Mesendoderm (in vitro differentiated cells): ENCODE measurements around the gene EBF3.

Experiments used
- DNase-seq: peaks from one replicate; pipeline ENCODE4 v3.0.0; 2013
- H2AK5ac ChIP-seq: 2 replicates; pipeline ENCODE4 v1.6.1; 2013; ENCODE audit warnings: low read length, inconsistent platforms
- H2BK120ac ChIP-seq: 2 replicates; pipeline ENCODE4 v1.6.1; 2013; ENCODE audit warnings: low read depth, mild to moderate bottlenecking, low read length, moderate library complexity, mixed read lengths
- H2BK15ac ChIP-seq: replicated peaks from 2 replicates; pipeline ENCODE4 v1.6.1; 2013; ENCODE audit warnings: low read depth, mild to moderate bottlenecking, moderate library complexity
- H2BK5ac ChIP-seq: 2 replicates; pipeline ENCODE4 v1.6.1; 2013; ENCODE audit warnings: low read length, inconsistent platforms
- H3K18ac ChIP-seq: 2 replicates; pipeline ENCODE4 v1.6.1; 2013; ENCODE audit warnings: mild to moderate bottlenecking, low read length, mixed read lengths
- H3K23ac ChIP-seq: one replicate; pipeline ENCODE4 v1.6.1; 2013; ENCODE audit warnings: low read length
- H3K27ac ChIP-seq: 2 replicates; pipeline ENCODE4 v1.5.1; 2013; ENCODE audit warnings: low read depth, mild to moderate bottlenecking, inconsistent platforms, low read length, moderate library complexity
- H3K27me3 ChIP-seq: 2 replicates; pipeline ENCODE4 v1.6.1; 2013; ENCODE audit warnings: low read length, control low read depth, mild to moderate bottlenecking, inconsistent platforms; ENCODE audit not compliant: insufficient read depth, poor library complexity
- H3K36me3 ChIP-seq: 2 replicates; pipeline ENCODE4 v1.6.1; 2013; ENCODE audit warnings: low read length, inconsistent platforms; ENCODE audit not compliant: control insufficient read depth, insufficient read depth
- H3K4ac ChIP-seq: one replicate; pipeline ENCODE4 v1.6.1; 2013; ENCODE audit warnings: low read depth, mild to moderate bottlenecking, low read length, moderate library complexity
- H3K4me1 ChIP-seq: 2 replicates; pipeline ENCODE4 v1.6.1; 2013; ENCODE audit warnings: low read depth, low read length, inconsistent platforms; ENCODE audit not compliant: control insufficient read depth
- H3K4me2 ChIP-seq: 2 replicates; pipeline ENCODE4 v1.6.1; 2013; ENCODE audit warnings: low read length
- H3K4me3 ChIP-seq: 2 replicates; pipeline ENCODE4 v1.5.1; 2013; ENCODE audit warnings: mild to moderate bottlenecking, low read length
- H3K56ac ChIP-seq: one replicate; pipeline ENCODE4 v1.6.1; 2013; ENCODE audit warnings: low read length
- H3K79me1 ChIP-seq: 2 replicates; pipeline ENCODE4 v1.6.1; 2013; ENCODE audit warnings: low read length, inconsistent platforms
- H3K79me2 ChIP-seq: 2 replicates; pipeline ENCODE4 v1.6.1; 2013; ENCODE audit warnings: mild to moderate bottlenecking, low read length; ENCODE audit not compliant: control insufficient read depth, insufficient read depth
- H3K9ac ChIP-seq: 2 replicates; pipeline ENCODE4 v1.6.1; 2013; ENCODE audit warnings: low read length, inconsistent platforms
- H4K5ac ChIP-seq: one replicate; pipeline ENCODE4 v1.6.1; 2013; ENCODE audit warnings: low read length
- H4K8ac ChIP-seq: one replicate; pipeline ENCODE4 v1.6.1; 2013; ENCODE audit warnings: low read depth, mild to moderate bottlenecking, control low read depth, low read length, moderate library complexity
- WGBS: extraction: QIAGEN DNeasy Blood & Tissue Kit; methylation state at CpG from one replicate; pipeline ENCODE4 v1.1.7; 2013; ENCODE audit warnings: low lambda C conversion rate, missing lambda C conversion rate; ENCODE audit not compliant: insufficient coverage; ENCODE audit errors: extremely low coverage; 5-methylcytosine and 5-hydroxymethylcytosine counted together

EBF3 gene

DNA sequence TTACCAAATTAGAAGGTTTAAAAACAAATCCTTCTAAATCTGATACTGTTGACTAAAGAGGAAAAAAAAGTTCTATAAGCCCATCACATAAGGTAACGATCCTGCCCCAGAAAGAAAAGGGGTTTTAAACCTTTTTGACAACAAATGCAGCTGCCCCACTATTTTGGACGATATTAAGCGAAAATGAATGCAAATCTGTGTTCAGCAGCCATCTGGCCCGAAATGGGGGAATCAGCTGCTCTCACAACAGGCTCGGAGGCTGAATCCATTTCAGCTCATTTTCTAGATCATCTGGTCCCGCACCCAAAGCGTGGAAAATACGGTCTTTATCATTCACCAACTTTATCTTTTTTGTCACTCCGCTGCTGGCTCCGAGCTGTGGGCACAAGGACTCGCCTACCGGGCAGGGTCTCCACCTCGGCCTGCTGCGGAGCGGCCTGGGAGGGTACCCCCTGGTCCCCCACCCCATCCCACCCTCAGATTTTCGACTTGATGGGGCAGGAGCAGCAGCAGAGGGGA, 2.4 kb upstream of the EBF3 start:
- Histone ChIP-seq H3K27me3 (peaks cover 76% of the 10 kb centered on the region), H2BK15ac (no peak overlapping the region), H2BK5ac (no peak overlapping the region), H3K4ac (no peak overlapping the region), H3K18ac (no peak overlapping the region), H4K5ac (no peak overlapping the region), H3K36me3 (no peaks in the 10 kb centered on the region), H3K4me2 (peak overlapping the region; percentile 8), H3K56ac (no peak overlapping the region), H3K23ac (no peak overlapping the region), H3K9ac (no peak overlapping the region), H3K4me1 (no peaks in the 10 kb centered on the region), H4K8ac (no peak overlapping the region), H2BK120ac (no peak overlapping the region), H3K4me3 (no peak overlapping the region), H3K27ac (no peak overlapping the region), H3K79me1 (no peaks in the 10 kb centered on the region), H3K79me2 (no peaks in the 10 kb centered on the region), H2AK5ac (no peak overlapping the region)
- no CpG with 5 or more reads among the region's 16 CpGs for WGBS
- no peak for DNase-seq

DNA sequence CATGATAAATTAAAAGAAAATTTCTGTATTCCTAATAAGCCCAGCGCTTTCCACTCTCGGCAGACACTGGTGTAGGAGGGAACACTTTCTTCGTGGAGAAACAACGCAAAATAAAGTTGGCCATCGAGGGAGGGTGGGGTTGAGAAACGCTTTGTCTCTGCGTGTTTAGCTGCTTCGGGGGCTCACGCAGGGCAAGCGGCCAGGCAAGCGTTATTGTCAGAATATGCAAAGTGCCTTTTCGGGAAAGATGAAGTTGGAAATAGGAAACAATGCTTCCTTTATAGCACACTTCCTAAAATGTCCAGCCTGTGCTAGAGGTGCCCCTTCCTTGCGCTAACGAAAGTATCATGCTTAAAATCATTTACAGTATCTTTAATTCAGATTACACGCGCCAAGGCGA, 1.9 kb upstream of the EBF3 start:
- Histone ChIP-seq H4K8ac (no peak overlapping the region), H3K56ac (no peak overlapping the region), H4K5ac (no peak overlapping the region), H3K79me2 (no peaks in the 10 kb centered on the region), H2AK5ac (no peak overlapping the region), H3K4me1 (no peaks in the 10 kb centered on the region), H3K36me3 (no peaks in the 10 kb centered on the region), H3K18ac (no peak overlapping the region), H3K4ac (no peak overlapping the region), H3K4me2 (no peak overlapping the region), H3K27ac (no peak overlapping the region), H3K79me1 (no peaks in the 10 kb centered on the region), H2BK15ac (no peak overlapping the region), H3K23ac (no peak overlapping the region), H2BK120ac (no peak overlapping the region), H2BK5ac (no peak overlapping the region), H3K27me3 (peaks cover 78% of the 10 kb centered on the region), H3K9ac (no peak overlapping the region), H3K4me3 (no peak overlapping the region)
- no peak for DNase-seq
- no CpG with 5 or more reads among the region's 17 CpGs for WGBS

DNA sequence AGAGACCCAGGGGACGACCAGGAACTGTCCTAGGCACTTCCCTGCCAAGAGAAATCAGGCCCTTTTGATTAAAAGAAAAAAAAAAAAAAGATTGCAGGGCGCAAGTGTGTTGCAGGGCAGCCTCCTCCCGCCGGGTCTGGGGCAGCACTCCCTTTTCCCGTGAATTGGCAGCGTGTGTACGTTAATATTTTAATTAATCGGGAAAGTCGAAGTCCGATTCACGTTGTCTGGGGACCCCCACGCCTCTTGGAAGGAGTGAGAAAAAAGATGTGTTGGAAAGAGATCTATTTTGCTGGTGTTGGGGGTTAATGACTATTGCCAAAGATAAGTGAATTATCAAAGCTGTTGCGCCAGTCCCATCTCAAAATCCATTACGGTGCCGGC, 1.3 kb upstream of the EBF3 start:
- no peak overlapping the region for H4K8ac ChIP-seq
- H3K36me3 ChIP-seq, result no peaks in the 10 kb centered on the region
- no peak overlapping the region for H4K5ac ChIP-seq
- H3K79me1 ChIP-seq, result no peaks in the 10 kb centered on the region
- no peak overlapping the region for H3K9ac ChIP-seq
- WGBS, result no CpG with 5 or more reads among the region's 15 CpGs
- H3K4me3 ChIP-seq, result no peak overlapping the region
- no peak overlapping the region for H3K18ac ChIP-seq
- H3K23ac ChIP-seq, result no peak overlapping the region
- H2BK5ac ChIP-seq, result no peak overlapping the region
- H2BK120ac ChIP-seq, result no peak overlapping the region
- H3K56ac ChIP-seq, result no peak overlapping the region
- peak overlapping the region; percentile 67 for H3K4me2 ChIP-seq
- no peak for DNase-seq
- peaks cover 77% of the 10 kb centered on the region for H3K27me3 ChIP-seq
- no peak overlapping the region for H3K27ac ChIP-seq
- no peaks in the 10 kb centered on the region for H3K4me1 ChIP-seq
- H2AK5ac ChIP-seq, result no peak overlapping the region
- H3K4ac ChIP-seq, result no peak overlapping the region
- no peaks in the 10 kb centered on the region for H3K79me2 ChIP-seq
- H2BK15ac ChIP-seq, result no peak overlapping the region

DNA sequence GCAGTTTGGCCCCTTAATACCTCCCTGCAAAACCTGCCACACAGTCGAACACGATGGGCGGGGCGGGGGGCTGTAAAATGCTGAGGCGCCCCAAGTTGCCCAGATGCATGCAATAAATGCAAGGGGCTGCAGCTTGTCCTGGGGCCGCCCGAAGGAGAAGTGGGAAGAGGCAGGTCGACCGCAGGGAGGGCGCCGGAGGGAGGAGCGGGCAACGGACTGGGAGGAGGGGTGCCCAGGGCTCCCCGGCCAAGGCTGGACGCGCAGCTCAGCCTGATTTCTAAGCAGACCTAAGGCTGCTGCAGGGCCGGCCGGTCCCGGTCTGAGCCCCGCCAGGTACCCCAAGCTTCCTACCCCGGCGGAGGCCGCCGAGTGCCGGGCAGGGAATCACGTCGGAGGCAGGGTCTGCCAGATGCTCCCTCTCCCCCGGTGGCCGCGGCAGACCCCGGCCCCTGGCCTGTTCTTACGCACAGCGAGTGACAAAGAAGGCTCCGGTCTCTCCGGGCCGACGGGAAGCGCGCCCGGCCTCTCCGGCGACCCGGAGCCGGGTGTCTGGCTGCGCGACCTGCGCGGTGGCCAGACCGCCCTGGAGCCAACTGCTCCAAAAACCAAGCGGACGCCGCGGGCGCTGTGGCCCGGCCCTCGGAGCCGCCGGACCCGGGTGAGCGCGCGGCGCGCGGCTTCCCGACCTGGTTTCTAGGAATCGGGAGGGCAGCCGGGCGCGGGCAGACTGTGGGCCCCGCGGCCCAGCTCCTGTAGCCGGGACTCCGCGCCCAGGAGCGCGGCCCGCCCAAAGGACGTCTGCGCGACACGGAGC, 744 bp upstream of the EBF3 start:
- no peak overlapping the region for H3K4ac ChIP-seq
- H3K27ac ChIP-seq, result no peak overlapping the region
- H3K79me1 ChIP-seq, result no peaks in the 10 kb centered on the region
- DNase-seq, result no peak
- no peaks in the 10 kb centered on the region for H3K79me2 ChIP-seq
- H3K4me1 ChIP-seq, result no peaks in the 10 kb centered on the region
- H3K9ac ChIP-seq, result peak overlapping the region; percentile 29
- no peak overlapping the region for H2BK5ac ChIP-seq
- no peak overlapping the region for H4K8ac ChIP-seq
- no peak overlapping the region for H4K5ac ChIP-seq
- H3K27me3 ChIP-seq, result peaks cover 71% of the 10 kb centered on the region
- H2BK15ac ChIP-seq, result no peak overlapping the region
- peak overlapping the region; percentile 67 for H3K4me2 ChIP-seq
- peak overlapping the region; percentile 64 for H3K56ac ChIP-seq
- H3K4me3 ChIP-seq, result no peak overlapping the region
- H3K36me3 ChIP-seq, result no peaks in the 10 kb centered on the region
- no peak overlapping the region for H2AK5ac ChIP-seq
- H2BK120ac ChIP-seq, result no peak overlapping the region
- H3K18ac ChIP-seq, result no peak overlapping the region
- no CpG with 5 or more reads among the region's 82 CpGs for WGBS
- H3K23ac ChIP-seq, result no peak overlapping the region

DNA sequence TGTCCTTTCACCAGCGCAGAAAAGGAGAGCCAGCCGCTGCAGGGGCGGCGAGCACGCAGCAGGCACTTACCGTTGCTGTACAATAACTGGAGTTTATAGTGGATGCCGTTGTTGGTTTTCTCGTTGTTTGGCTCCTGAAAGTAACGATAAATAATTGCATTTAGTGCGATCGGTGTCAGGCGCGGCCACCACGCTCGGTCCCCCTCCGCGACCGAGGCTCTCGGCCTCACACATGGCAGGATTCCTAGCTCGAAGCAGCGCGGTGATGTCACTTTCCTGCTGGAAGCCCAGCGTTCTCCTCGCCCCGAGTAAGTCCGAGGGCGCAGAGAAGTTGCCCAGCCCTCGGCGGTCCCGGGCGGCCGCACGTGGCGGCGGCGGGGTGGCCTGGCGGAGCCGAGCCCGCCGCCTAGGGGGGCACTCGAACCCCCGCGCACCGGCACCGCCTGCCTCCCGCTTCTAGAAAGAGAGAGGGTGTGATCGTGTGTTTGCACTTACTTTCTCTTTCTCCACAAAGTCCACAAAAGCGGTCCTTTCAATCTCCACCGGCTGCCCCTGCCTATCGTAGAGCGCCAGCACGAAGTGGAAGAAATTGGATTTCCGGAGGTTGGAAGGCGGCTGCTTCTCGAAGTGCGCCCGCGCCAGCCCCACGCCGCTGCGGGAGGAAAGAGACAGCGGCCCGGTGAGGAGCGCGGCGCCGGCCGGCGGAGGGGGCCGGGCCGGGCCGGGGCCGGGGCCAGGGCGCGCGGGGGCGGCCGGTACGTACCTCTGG, 1.0 kb downstream of the EBF3 start:
- H3K9ac ChIP-seq, result peak overlapping the region; percentile 31
- no CpG with 5 or more reads among the region's 79 CpGs for WGBS
- H3K79me2 ChIP-seq, result no peaks in the 10 kb centered on the region
- H3K4me2 ChIP-seq, result peak overlapping the region; percentile 79
- peak overlapping the region; percentile 6 for H3K23ac ChIP-seq
- DNase-seq, result peak; percentile 86
- no peak overlapping the region for H4K8ac ChIP-seq
- H3K36me3 ChIP-seq, result no peaks in the 10 kb centered on the region
- no peaks in the 10 kb centered on the region for H3K4me1 ChIP-seq
- H3K18ac ChIP-seq, result no peak overlapping the region
- no peak overlapping the region for H2BK120ac ChIP-seq
- peak overlapping the region; percentile 71 for H3K56ac ChIP-seq
- H2AK5ac ChIP-seq, result no peak overlapping the region
- no peaks in the 10 kb centered on the region for H3K79me1 ChIP-seq
- no peak overlapping the region for H3K27ac ChIP-seq
- H4K5ac ChIP-seq, result no peak overlapping the region
- no peak overlapping the region for H3K4ac ChIP-seq
- H3K27me3 ChIP-seq, result peaks cover 63% of the 10 kb centered on the region
- H3K4me3 ChIP-seq, result peak overlapping the region; percentile 30
- no peak overlapping the region for H2BK5ac ChIP-seq
- no peak overlapping the region for H2BK15ac ChIP-seq
